SK-N-SH treated with all-trans-retinoic acid at 6 μM for 48 hours (cell line): ENCODE measurements around the gene SAMD11.

Experiments
- ARNTL ChIP-seq: fragments of 450-650 bp; formaldehyde crosslinking; IDR thresholded peaks from 2 replicates; pipeline ENCODE4 v1.5.0; 2020; ENCODE audit warnings: low read depth, mild to moderate bottlenecking, moderate library complexity, borderline replicate concordance
- CSDC2 ChIP-seq: fragments of 250-450 bp; sonication (Bioruptor Pico); IDR thresholded peaks from 2 replicates; pipeline ENCODE4 v1.5.0; 2020; ENCODE audit warnings: mild to moderate bottlenecking, moderate library complexity
- GLIS3 ChIP-seq: fragments of 250-450 bp; sonication (Bioruptor Pico); IDR thresholded peaks from 2 replicates; pipeline ENCODE4 v1.5.0; 2020; ENCODE audit warnings: mild to moderate bottlenecking, moderate library complexity
- TCF4 ChIP-seq: fragments of 250-450 bp; sonication (Bioruptor Pico); IDR thresholded peaks from 2 replicates; pipeline ENCODE4 v1.8.0; 2021; ENCODE audit warnings: mild to moderate bottlenecking, moderate library complexity, borderline replicate concordance
- TOX ChIP-seq: fragments of 250-450 bp; sonication (Bioruptor Pico); IDR thresholded peaks from 2 replicates; pipeline ENCODE4 v1.8.0; 2021; ENCODE audit warnings: mild to moderate bottlenecking, moderate library complexity, borderline replicate concordance
- ZFP3 ChIP-seq: fragments of 250-450 bp; sonication (Bioruptor Pico); IDR thresholded peaks from 2 replicates; pipeline ENCODE4 v1.5.0; 2020; ENCODE audit warnings: mild to moderate bottlenecking, moderate library complexity
- ZNF565 ChIP-seq: fragments of 450-650 bp; formaldehyde crosslinking; conservative IDR thresholded peaks from 2 replicates; pipeline ENCODE4 v1.5.0; 2020; ENCODE audit warnings: low read depth, mild to moderate bottlenecking, moderate library complexity
- TF ChIP-seq, protein P1 (sequence below): fragments of 250-450 bp; sonication (Bioruptor Pico); IDR thresholded peaks from 2 replicates; pipeline ENCODE4 v1.8.0; 2020; ENCODE audit warnings: mild to moderate bottlenecking, moderate library complexity, borderline replicate concordance
- TF ChIP-seq, protein P2 (sequence below): fragments of 250-450 bp; sonication (Bioruptor Pico); IDR thresholded peaks from 2 replicates; pipeline ENCODE4 v1.5.1; 2020; ENCODE audit warnings: low read depth, mild to moderate bottlenecking, moderate library complexity

DNA sequence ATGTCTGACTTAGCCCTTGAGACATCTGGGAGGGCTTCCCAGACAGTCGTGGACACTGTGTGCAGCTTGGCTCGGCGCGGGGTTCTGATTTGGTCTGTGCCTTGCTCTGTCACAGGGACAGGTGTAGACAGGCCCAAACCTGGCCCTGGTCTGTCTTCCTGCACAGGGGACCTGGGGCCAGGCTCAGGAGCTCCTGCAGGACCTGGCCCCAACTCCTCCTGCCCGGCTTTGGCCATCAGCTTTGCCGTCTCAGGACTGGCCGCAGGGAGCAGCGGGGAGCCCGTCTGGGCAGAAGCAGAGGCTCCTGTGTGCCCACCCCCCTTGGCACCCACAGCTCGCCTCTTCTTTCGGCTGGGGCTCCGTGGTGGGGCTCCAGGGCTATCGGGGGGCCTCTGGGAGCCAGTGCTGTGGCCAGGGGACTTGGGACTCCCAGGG, 56.4 kb downstream of the SAMD11 start:
- TF ChIP-seq ARNTL: no peak
- no peak for TF ChIP-seq ZNF565
- TF ChIP-seq, protein P1, sequence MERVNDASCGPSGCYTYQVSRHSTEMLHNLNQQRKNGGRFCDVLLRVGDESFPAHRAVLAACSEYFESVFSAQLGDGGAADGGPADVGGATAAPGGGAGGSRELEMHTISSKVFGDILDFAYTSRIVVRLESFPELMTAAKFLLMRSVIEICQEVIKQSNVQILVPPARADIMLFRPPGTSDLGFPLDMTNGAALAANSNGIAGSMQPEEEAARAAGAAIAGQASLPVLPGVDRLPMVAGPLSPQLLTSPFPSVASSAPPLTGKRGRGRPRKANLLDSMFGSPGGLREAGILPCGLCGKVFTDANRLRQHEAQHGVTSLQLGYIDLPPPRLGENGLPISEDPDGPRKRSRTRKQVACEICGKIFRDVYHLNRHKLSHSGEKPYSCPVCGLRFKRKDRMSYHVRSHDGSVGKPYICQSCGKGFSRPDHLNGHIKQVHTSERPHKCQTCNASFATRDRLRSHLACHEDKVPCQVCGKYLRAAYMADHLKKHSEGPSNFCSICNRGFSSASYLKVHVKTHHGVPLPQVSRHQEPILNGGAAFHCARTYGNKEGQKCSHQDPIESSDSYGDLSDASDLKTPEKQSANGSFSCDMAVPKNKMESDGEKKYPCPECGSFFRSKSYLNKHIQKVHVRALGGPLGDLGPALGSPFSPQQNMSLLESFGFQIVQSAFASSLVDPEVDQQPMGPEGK (CRISPR knock-in tag): no peak
- TF ChIP-seq ZFP3: no peak
- TF ChIP-seq TCF4: no peak
- TF ChIP-seq, protein P2, sequence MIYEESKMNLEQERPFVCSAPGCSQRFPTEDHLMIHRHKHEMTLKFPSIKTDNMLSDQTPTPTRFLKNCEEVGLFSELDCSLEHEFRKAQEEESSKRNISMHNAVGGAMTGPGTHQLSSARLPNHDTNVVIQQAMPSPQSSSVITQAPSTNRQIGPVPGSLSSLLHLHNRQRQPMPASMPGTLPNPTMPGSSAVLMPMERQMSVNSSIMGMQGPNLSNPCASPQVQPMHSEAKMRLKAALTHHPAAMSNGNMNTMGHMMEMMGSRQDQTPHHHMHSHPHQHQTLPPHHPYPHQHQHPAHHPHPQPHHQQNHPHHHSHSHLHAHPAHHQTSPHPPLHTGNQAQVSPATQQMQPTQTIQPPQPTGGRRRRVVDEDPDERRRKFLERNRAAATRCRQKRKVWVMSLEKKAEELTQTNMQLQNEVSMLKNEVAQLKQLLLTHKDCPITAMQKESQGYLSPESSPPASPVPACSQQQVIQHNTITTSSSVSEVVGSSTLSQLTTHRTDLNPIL (CRISPR knock-in tag): no peak
- TF ChIP-seq TOX (CRISPR knock-in tag): no peak
- no peak for TF ChIP-seq CSDC2
- TF ChIP-seq GLIS3 (CRISPR knock-in tag): no peak
